ENCODE measurements around the gene KIF26A.

DNA sequence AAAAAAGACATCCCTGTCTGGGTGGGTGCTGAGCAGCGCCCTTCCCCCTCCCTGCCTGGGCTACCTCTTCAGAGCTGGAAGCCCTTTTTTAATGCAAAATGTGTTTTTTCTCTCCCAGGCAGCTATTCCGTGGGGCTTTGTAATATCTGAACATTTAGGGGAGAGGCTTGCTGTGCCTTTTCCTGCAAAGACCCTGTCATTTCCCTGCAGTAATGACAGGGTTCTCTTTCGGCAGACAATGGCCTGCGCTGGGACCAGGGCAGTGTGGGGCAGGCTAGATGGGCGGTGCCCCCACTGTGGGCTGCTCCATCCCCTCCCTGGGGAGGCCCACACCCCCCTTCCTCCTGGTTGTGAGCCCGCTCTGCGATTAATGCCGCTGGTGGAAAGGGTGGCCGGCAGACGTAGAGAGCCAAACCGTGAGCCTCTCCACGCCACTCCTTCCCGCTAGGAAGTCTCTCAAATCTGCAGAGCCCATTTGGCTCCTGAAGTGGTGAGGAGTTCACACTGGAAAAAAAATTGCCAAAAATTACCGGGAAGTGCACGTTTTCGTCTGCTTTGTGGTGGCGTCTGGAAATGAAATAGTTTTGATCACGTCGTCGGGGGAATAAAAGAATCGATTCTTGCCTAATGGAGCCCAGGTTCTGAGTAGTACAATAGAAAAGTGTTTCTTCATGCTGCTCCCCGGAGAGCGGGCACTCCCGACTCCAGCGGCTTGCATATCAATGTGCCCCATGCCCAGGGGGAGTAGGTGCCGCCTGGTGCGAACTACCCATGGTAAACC lies 31.5 kb downstream of the KIF26A start:
- TF ChIP-seq, protein P1, sequence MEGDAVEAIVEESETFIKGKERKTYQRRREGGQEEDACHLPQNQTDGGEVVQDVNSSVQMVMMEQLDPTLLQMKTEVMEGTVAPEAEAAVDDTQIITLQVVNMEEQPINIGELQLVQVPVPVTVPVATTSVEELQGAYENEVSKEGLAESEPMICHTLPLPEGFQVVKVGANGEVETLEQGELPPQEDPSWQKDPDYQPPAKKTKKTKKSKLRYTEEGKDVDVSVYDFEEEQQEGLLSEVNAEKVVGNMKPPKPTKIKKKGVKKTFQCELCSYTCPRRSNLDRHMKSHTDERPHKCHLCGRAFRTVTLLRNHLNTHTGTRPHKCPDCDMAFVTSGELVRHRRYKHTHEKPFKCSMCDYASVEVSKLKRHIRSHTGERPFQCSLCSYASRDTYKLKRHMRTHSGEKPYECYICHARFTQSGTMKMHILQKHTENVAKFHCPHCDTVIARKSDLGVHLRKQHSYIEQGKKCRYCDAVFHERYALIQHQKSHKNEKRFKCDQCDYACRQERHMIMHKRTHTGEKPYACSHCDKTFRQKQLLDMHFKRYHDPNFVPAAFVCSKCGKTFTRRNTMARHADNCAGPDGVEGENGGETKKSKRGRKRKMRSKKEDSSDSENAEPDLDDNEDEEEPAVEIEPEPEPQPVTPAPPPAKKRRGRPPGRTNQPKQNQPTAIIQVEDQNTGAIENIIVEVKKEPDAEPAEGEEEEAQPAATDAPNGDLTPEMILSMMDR (IDR thresholded peaks at IDR 0.05): no peak
- no peak for TF ChIP-seq EZH2 (IDR thresholded peaks at IDR 0.05; ENCODE audit: borderline replicate concordance, insufficient read depth, low read depth, low read length, poor library complexity, severe bottlenecking)
